Panc1 (cell line): ENCODE results near the gene SFI1.

Experiments
- CTCF ChIP-seq: fragments of 450-650 bp; IDR thresholded peaks from 2 replicates; pipeline ENCODE4 v1.5.1; 2017; ENCODE audit warnings: mild to moderate bottlenecking
- POLR2AphosphoS5 ChIP-seq: IDR thresholded peaks from 2 replicates; pipeline ENCODE4 v1.6.1; 2012; ENCODE audit warnings: mild to moderate bottlenecking, low read depth, low read length, moderate library complexity
- TCF7L2 ChIP-seq: IDR thresholded peaks from 2 replicates; pipeline ENCODE4 v1.6.1; 2011; ENCODE audit warnings: mild to moderate bottlenecking, low read depth, low read length, inconsistent platforms

- TF ChIP-seq TCF7L2 (no peak), POLR2AphosphoS5 (no peak), CTCF (no peak)
Measured at GRCh38 chr22:31477329-31477728, 19.0 kb upstream of the SFI1 start.
